GM12878 (cell line): ENCODE results near the gene BUD23. TPM values are rescaled to one million over a fixed set of nuclear protein-coding genes. Genes with fewer than 3 reads are reported as not detected.
"Not testable (repeated sequence)": the region's sequence is repeated elsewhere in the genome, so short reads cannot be mapped to it uniquely, and the experiment has no call there.

Experiments
- ATAC-seq: fragments of 200-7000 bp; cut with Tn5 transposase; 3 replicates; pipeline ENCODE4 v1.9.1; 2020; ENCODE audit warnings: mild to moderate bottlenecking, moderate library complexity
- BruUV-seq: library from RNA; stranded (reverse); fragments of 400-500 nt; replicated peaks from 2 replicates; lab custom pipeline; 2021; lab: Mats Ljungman, UMichigan
- CTCF ChIA-PET: fragments of 300-600 bp; sonication (Branson Sonifier 250); formaldehyde crosslinking; extraction: SDS; loops from one replicate; lab custom pipeline; 2021; ENCODE audit warnings: inconsistent platforms; lab: Yijun Ruan, JAX
- POLR2A ChIA-PET: fragments of 350-600 bp; formaldehyde crosslinking; extraction: SDS; loops from one replicate; lab custom pipeline; 2021; ENCODE audit warnings: inconsistent platforms; lab: Charles Lee
- RAD21 ChIA-PET: fragments of 300-600 bp; sonication (Branson Sonifier 250); formaldehyde crosslinking; loops from one replicate; lab custom pipeline; 2023; ENCODE audit warnings: antibody characterized with exemption; ENCODE audit not compliant: unreplicated experiment; lab: Charles Lee
- SMC1A ChIA-PET: fragments of 300-600 bp; sonication (Branson Sonifier 250); formaldehyde crosslinking; loops from one replicate; lab custom pipeline; 2023; ENCODE audit not compliant: unreplicated experiment, uncharacterized antibody; lab: Charles Lee
- DNase-seq: peaks from one replicate; pipeline ENCODE4 v3.0.0-alpha.2; 2011; ENCODE audit warnings: low read depth, low spot score
- FAIRE-seq: peaks from 3 replicates; lab custom pipeline; 2011; peaks lifted over from hg19 to GRCh38; lab: Jason Lieb, UNC
- H2AFZ ChIP-seq: 2 replicates; pipeline ENCODE4 v1.6.0; 2011; ENCODE audit warnings: low read depth, low read length, control low read depth; ENCODE audit not compliant: control insufficient read depth
- H3K27ac ChIP-seq: 2 replicates; pipeline ENCODE4 v1.5.1; 2011; ENCODE audit warnings: control low read depth; ENCODE audit not compliant: control insufficient read depth, insufficient read depth
- H3K27me3 ChIP-seq, 2 experiments: replicated peaks in 1 of 2; 2 replicates each; pipeline versions ENCODE4 v1.6.0 to v1.6.1; 2011; ENCODE audit warnings: low read length in 1 of 2; ENCODE audit not compliant: control insufficient read depth in 2 of 2, insufficient read depth in 2 of 2
- H3K36me3 ChIP-seq, 2 experiments: 2 replicates each; pipeline ENCODE4 v1.5.1; 2011; ENCODE audit warnings: low read length in 1 of 2; ENCODE audit not compliant: control insufficient read depth in 2 of 2, insufficient read depth in 2 of 2
- H3K4me1 ChIP-seq: 2 replicates; pipeline ENCODE4 v1.6.1; 2011; ENCODE audit warnings: mild to moderate bottlenecking, low read length, moderate library complexity, mixed read lengths; ENCODE audit not compliant: control insufficient read depth, insufficient read depth
- H3K4me2 ChIP-seq: 2 replicates; pipeline ENCODE4 v1.6.0; 2011; ENCODE audit warnings: control low read depth; ENCODE audit not compliant: control insufficient read depth, insufficient read depth
- H3K4me3 ChIP-seq: fragments of 200-600 bp; sonication (generic); 2 replicates; pipeline ENCODE4 v1.5.1; 2016
- H3K79me2 ChIP-seq: 2 replicates; pipeline ENCODE4 v1.6.0; 2011; ENCODE audit warnings: low read length; ENCODE audit not compliant: control insufficient read depth, insufficient read depth
- H3K9ac ChIP-seq: 2 replicates; pipeline ENCODE4 v1.8.0; 2011; ENCODE audit warnings: low read length, control low read depth, mixed read lengths; ENCODE audit not compliant: control insufficient read depth, insufficient read depth
- H3K9me3 ChIP-seq: replicated peaks from 3 replicates; pipeline ENCODE4 v1.5.1; 2011; ENCODE audit warnings: mild to moderate bottlenecking, low read length; ENCODE audit not compliant: control insufficient read depth, insufficient read depth
- H4K20me1 ChIP-seq: 2 replicates; pipeline ENCODE4 v1.6.0; 2011; ENCODE audit not compliant: control insufficient read depth, insufficient read depth
- BACH1 ChIP-seq: fragments of 450-650 bp; IDR thresholded peaks from 2 replicates; pipeline ENCODE4 v1.6.1; 2017; ENCODE audit warnings: mild to moderate bottlenecking, borderline replicate concordance
- BHLHE40 ChIP-seq, 2 experiments: fragments of 450-650 bp in 1 of 2; IDR thresholded peaks; 2 replicates each; pipeline ENCODE4 v1.6.1; 2011 to 2017; ENCODE audit warnings: low read depth in 2 of 2, borderline replicate concordance in 1 of 2, improper control_type of control experiment in 1 of 2, low read length in 1 of 2, mild to moderate bottlenecking in 1 of 2
- NBN ChIP-seq: fragments of 450-650 bp; IDR thresholded peaks from 2 replicates; pipeline ENCODE4 v1.6.1; 2016
- NR2C2 ChIP-seq: IDR thresholded peaks from 2 replicates; pipeline ENCODE4 v1.6.1; 2011; ENCODE audit warnings: borderline replicate concordance, low read depth; ENCODE audit not compliant: control insufficient read depth, insufficient read length
- RUNX3 ChIP-seq: IDR thresholded peaks from 2 replicates; pipeline ENCODE4 v1.6.1; 2012; ENCODE audit warnings: low read length, inconsistent platforms
- ZZZ3 ChIP-seq: IDR thresholded peaks from 2 replicates; pipeline ENCODE4 v1.6.1; 2011; ENCODE audit warnings: low read depth; ENCODE audit not compliant: control insufficient read depth, insufficient read length
- WGBS: methylation state at CpG from one replicate; pipeline ENCODE4 v1.1.6; 2016; ENCODE audit warnings: low lambda C conversion rate; ENCODE audit not compliant: insufficient replicate concordance, insufficient coverage; ENCODE audit errors: missing lambda C conversion rate; 5-methylcytosine and 5-hydroxymethylcytosine counted together
- in situ Hi-C: fragments of 300-500 bp; cut with MboI; formaldehyde crosslinking; loops from 9 replicates; pipeline ENCODE4 v1.14.3; 2018; ENCODE audit warnings: mixed read lengths
- intact Hi-C: fragments of 100-400 bp; cut with micrococcal nuclease; formaldehyde crosslinking; loops from one replicate; pipeline ENCODE4 v1.14.2; 2022; ENCODE audit not compliant: unreplicated experiment
- polyA plus RNA-seq, 11 experiments: library from polyadenylated mRNA; depleted of rRNA in 4 of 11; unstranded in 6 of 11; stranded (reverse) in 5 of 11; fragments of >200 nt; fragmentation: Nextera tagmentation in 4 of 11; fragmentation: Illumina TruSeq in 1 of 11; extraction: Ambion mirVana in 4 of 11; extraction: Trizol in 1 of 11; gene quantifications; 1 replicate in 1 of 11; 2 replicates in 10 of 11; pipeline versions ENCODE4 v1.2.1 to v1.2.3, GENCODE V29; 2011 to 2016; ENCODE audit warnings: inconsistent platforms in 2 of 11, missing spikeins in 2 of 11, low read depth in 1 of 11
- total RNA-seq, 4 experiments: library from RNA; depleted of rRNA in 3 of 4; stranded (reverse); fragments of >200 nt in 3 of 4; fragmentation: Illumina TruSeq in 1 of 4; extraction: Trizol in 1 of 4; gene quantifications; 2 replicates each; pipeline versions ENCODE4 v1.2.1 to v1.2.3, GENCODE V29; 2013 to 2021
- TF ChIP-seq, protein P1 (sequence below): IDR thresholded peaks from 2 replicates; pipeline ENCODE4 v1.6.1; 2011; ENCODE audit warnings: borderline replicate concordance, low read depth, mild to moderate bottlenecking, moderate library complexity, mixed read lengths, low read length; ENCODE audit not compliant: insufficient read depth; ENCODE audit errors: extremely low read length
- TF ChIP-seq, protein P2 (sequence below), 3 experiments: IDR thresholded peaks in 2 of 3; conservative IDR thresholded peaks in 1 of 3; 2 replicates each; pipeline ENCODE4 v1.5.1; 2011; ENCODE audit warnings: low read depth in 3 of 3, low read length in 3 of 3, mild to moderate bottlenecking in 3 of 3, control low read depth in 2 of 3, moderate library complexity in 2 of 3, inconsistent platforms in 1 of 3, mixed read lengths in 1 of 3; ENCODE audit not compliant: control insufficient read depth in 2 of 3, insufficient read depth in 1 of 3; ENCODE audit errors: extremely low read depth in 1 of 3
- TF ChIP-seq, protein P3 (sequence below): fragments of 450-650 bp; IDR thresholded peaks from 2 replicates; pipeline ENCODE4 v1.6.1; 2017; ENCODE audit warnings: mild to moderate bottlenecking, moderate library complexity

The BUD23 gene
- total and polyA plus RNA-seq, 10 of the 15 experiments (the other 5 are each of a cell fraction or from before 2014, with no cell fraction given) = 36.4 to 138 (median 99.5) TPM

DNA sequence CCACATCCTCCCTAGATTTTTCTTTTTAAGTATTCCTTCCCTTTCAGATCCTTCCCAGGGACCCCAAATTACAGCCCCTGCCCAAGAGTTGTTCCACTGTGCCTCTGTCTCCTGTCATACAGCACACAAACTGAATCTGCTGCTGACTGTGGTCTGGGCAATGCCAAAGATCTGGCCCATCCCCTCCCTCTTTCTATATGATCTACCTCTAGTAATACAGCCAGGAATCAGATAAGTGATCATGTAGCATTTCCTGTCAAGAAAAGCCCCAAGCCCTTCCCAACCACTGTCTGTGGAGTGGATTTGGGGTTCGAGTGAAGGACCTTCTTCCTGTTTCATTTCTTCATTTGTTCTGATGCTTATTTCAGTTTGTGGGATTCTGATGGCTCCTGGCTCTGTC, 29.4 kb downstream of the BUD23 start:
- no peak overlapping the region for H3K4me2 ChIP-seq
- H3K36me3 ChIP-seq = no peaks in the 10 kb centered on the region
- H3K9ac ChIP-seq = no peak overlapping the region
- WGBS = 0% methylated on average over 1 of the region's 1 CpG
- H3K4me1 ChIP-seq = peaks cover 5% of the 10 kb centered on the region
- no peak overlapping the region for H3K4me3 ChIP-seq
- TF ChIP-seq BACH1 = no peak
- no peak for TF ChIP-seq NR2C2
- TF ChIP-seq, protein P1, sequence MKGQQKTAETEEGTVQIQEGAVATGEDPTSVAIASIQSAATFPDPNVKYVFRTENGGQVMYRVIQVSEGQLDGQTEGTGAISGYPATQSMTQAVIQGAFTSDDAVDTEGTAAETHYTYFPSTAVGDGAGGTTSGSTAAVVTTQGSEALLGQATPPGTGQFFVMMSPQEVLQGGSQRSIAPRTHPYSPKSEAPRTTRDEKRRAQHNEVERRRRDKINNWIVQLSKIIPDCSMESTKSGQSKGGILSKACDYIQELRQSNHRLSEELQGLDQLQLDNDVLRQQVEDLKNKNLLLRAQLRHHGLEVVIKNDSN = no peak
- no peak for TF ChIP-seq NBN
- TF ChIP-seq BHLHE40 (IDR thresholded peaks at IDR 0.05; ENCODE audit: borderline replicate concordance in 1 of 2, low read depth in 2 of 2, low read length in 1 of 2) = no peak
- TF ChIP-seq, protein P2, sequence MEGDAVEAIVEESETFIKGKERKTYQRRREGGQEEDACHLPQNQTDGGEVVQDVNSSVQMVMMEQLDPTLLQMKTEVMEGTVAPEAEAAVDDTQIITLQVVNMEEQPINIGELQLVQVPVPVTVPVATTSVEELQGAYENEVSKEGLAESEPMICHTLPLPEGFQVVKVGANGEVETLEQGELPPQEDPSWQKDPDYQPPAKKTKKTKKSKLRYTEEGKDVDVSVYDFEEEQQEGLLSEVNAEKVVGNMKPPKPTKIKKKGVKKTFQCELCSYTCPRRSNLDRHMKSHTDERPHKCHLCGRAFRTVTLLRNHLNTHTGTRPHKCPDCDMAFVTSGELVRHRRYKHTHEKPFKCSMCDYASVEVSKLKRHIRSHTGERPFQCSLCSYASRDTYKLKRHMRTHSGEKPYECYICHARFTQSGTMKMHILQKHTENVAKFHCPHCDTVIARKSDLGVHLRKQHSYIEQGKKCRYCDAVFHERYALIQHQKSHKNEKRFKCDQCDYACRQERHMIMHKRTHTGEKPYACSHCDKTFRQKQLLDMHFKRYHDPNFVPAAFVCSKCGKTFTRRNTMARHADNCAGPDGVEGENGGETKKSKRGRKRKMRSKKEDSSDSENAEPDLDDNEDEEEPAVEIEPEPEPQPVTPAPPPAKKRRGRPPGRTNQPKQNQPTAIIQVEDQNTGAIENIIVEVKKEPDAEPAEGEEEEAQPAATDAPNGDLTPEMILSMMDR (IDR thresholded peaks at IDR 0.05 in 2 of 3, conservative IDR thresholded peaks at IDR 0.05 in 1 of 3; ENCODE audit: control insufficient read depth in 2 of 3, extremely low read depth in 1 of 3, insufficient read depth in 1 of 3, low read depth in 3 of 3, low read length in 3 of 3) = no peak
- TF ChIP-seq, protein P3, sequence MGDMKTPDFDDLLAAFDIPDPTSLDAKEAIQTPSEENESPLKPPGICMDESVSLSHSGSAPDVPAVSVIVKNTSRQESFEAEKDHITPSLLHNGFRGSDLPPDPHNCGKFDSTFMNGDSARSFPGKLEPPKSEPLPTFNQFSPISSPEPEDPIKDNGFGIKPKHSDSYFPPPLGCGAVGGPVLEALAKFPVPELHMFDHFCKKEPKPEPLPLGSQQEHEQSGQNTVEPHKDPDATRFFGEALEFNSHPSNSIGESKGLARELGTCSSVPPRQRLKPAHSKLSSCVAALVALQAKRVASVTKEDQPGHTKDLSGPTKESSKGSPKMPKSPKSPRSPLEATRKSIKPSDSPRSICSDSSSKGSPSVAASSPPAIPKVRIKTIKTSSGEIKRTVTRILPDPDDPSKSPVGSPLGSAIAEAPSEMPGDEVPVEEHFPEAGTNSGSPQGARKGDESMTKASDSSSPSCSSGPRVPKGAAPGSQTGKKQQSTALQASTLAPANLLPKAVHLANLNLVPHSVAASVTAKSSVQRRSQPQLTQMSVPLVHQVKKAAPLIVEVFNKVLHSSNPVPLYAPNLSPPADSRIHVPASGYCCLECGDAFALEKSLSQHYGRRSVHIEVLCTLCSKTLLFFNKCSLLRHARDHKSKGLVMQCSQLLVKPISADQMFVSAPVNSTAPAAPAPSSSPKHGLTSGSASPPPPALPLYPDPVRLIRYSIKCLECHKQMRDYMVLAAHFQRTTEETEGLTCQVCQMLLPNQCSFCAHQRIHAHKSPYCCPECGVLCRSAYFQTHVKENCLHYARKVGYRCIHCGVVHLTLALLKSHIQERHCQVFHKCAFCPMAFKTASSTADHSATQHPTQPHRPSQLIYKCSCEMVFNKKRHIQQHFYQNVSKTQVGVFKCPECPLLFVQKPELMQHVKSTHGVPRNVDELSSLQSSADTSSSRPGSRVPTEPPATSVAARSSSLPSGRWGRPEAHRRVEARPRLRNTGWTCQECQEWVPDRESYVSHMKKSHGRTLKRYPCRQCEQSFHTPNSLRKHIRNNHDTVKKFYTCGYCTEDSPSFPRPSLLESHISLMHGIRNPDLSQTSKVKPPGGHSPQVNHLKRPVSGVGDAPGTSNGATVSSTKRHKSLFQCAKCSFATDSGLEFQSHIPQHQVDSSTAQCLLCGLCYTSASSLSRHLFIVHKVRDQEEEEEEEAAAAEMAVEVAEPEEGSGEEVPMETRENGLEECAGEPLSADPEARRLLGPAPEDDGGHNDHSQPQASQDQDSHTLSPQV = no peak
- TF ChIP-seq RUNX3 = no peak
- TF ChIP-seq ZZZ3 = no peak
- TF ChIP-seq, all 136 proteins: peak for 0
- in situ Hi-C loops (no loop called here), intact Hi-C loops (no loop called here)
- ChIA-PET SMC1A (no interaction called here), RAD21 (no interaction called here), POLR2A (interaction anchor here (0.5 kb wide), 1 partner anchor 1334 kb away, joined by 4 read pairs; no protein-coding TSS in a partner anchor), CTCF (interaction anchor here (2.5 kb wide), 1 partner anchor 10 kb away, joined by 6 read pairs; no protein-coding TSS in a partner anchor)
- Histone ChIP-seq H3K79me2 (no peaks in the 10 kb centered on the region), H3K27me3 (no peaks in the 10 kb centered on the region), H2AFZ (no peak overlapping the region), H3K27ac (no peak overlapping the region), H3K9me3 (no peaks in the 10 kb centered on the region), H4K20me1 (0 out of 2 replicates have a peak, but pooled peaks cover 4% of the 10 kb centered on the region)
- DNase-seq (no peak), ATAC-seq (no peak), FAIRE-seq (no peak)
- BruUV-seq = no TSS peak

DNA sequence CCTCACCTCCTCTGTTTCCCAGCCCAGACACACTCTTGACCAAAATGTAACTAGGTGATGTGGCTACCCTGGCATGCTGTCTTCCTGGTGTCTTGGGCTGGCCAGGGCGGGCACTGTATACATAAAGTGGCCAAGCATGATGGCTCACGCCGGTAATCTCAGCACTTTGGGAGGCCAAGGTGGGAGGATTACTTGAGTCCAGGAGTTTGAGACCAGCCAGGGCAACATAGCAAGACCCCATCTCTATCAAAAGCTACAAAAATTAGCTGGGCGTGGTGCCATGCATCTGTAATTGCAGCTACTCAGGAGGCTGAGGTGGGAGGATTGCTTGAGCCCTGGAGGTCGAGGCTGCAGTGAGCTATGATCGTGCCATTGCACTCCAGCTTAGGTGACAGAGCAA, 29.9 kb downstream of the BUD23 start:
- SMC1A ChIA-PET, RAD21 ChIA-PET, intact Hi-C loops, H3K36me3 ChIP-seq, BruUV-seq, H3K79me2 ChIP-seq, H3K4me3 ChIP-seq, H4K20me1 ChIP-seq, DNase-seq, H3K4me2 ChIP-seq, H2AFZ ChIP-seq, H3K27me3 ChIP-seq, in situ Hi-C loops, ATAC-seq, H3K27ac ChIP-seq, FAIRE-seq, H3K9me3 ChIP-seq, H3K9ac ChIP-seq: not testable (repeated sequence)
- peaks cover 10% of the 10 kb centered on the region for H3K4me1 ChIP-seq
- WGBS = 53% methylated on average over 6 of the region's 6 CpGs
- CTCF ChIA-PET = interaction anchor here (0.9 to 2.5 kb wide), 2 partner anchors 11 to 106 kb away, joined by 3 to 6 read pairs; no protein-coding TSS in a partner anchor
- POLR2A ChIA-PET = interaction anchor here (0.5 kb wide), 1 partner anchor 1333 kb away, joined by 4 read pairs; no protein-coding TSS in a partner anchor
